Panc1 (cell line): Measurements from ENCODE around the gene LENG8. TPM values are rescaled to one million over a fixed set of nuclear protein-coding genes. Genes with fewer than 3 reads are reported as not detected.

ENCODE experiments used
- ATAC-seq: fragments of 200-7000 bp; cut with Tn5 transposase; 2 replicates; pipeline ENCODE4 v1.9.1; 2020; ENCODE audit warnings: mild to moderate bottlenecking, moderate library complexity
- BruUV-seq: library from RNA; stranded (reverse); fragments of 400-500 nt; replicated peaks from 2 replicates; lab custom pipeline; 2021; lab: Mats Ljungman, UMichigan
- CTCF ChIA-PET: fragments of 300-600 bp; sonication (Branson Sonifier 250); formaldehyde crosslinking; loops from one replicate; lab custom pipeline; 2022; ENCODE audit warnings: antibody characterized with exemption; lab: Charles Lee
- POLR2A ChIA-PET: fragments of 300-600 bp; sonication (Branson Sonifier 250); formaldehyde crosslinking; loops from one replicate; lab custom pipeline; 2022; ENCODE audit warnings: antibody characterized with exemption; lab: Charles Lee
- DNase-seq: peaks from one replicate; pipeline ENCODE4 v3.0.0-alpha.2; 2010; ENCODE audit warnings: low read depth, low spot score
- H3K27ac ChIP-seq: 2 replicates; pipeline ENCODE4 v1.5.1; 2011; ENCODE audit warnings: mild to moderate bottlenecking, low read length, inconsistent platforms
- H3K27me3 ChIP-seq: fragments of 200-500 bp; sonication (Bioruptor generic); 2 replicates; pipeline ENCODE4 v1.6.0; 2014; ENCODE audit warnings: low read length, inconsistent platforms; ENCODE audit not compliant: control insufficient read depth, insufficient read depth
- H3K36me3 ChIP-seq: fragments of 200-500 bp; sonication (Bioruptor generic); 2 replicates; pipeline ENCODE4 v1.5.1; 2014; ENCODE audit warnings: inconsistent platforms, mild to moderate bottlenecking, low read length, moderate library complexity; ENCODE audit not compliant: control insufficient read depth, insufficient read depth
- H3K4me1 ChIP-seq: 2 replicates; pipeline ENCODE4 v1.5.1; 2011; ENCODE audit warnings: inconsistent platforms, mild to moderate bottlenecking, low read length, moderate library complexity; ENCODE audit not compliant: control insufficient read depth, insufficient read depth
- H3K4me3 ChIP-seq, 2 experiments: 2 replicates each; pipeline ENCODE4 v1.5.1; 2011 to 2012; ENCODE audit warnings: low read depth in 2 of 2, low read length in 2 of 2, mild to moderate bottlenecking in 2 of 2, inconsistent platforms in 1 of 2, moderate library complexity in 1 of 2
- H3K9me3 ChIP-seq: fragments of 200-500 bp; sonication (Bioruptor generic); 2 replicates; pipeline ENCODE4 v1.5.1; 2014; ENCODE audit warnings: low read depth, mild to moderate bottlenecking, inconsistent platforms, low read length, moderate library complexity; ENCODE audit not compliant: control insufficient read depth, insufficient read depth
- POLR2AphosphoS5 ChIP-seq: IDR thresholded peaks from 2 replicates; pipeline ENCODE4 v1.6.1; 2012; ENCODE audit warnings: mild to moderate bottlenecking, low read depth, low read length, moderate library complexity
- SIN3A ChIP-seq: IDR thresholded peaks from 2 replicates; pipeline ENCODE4 v1.6.1; 2012; ENCODE audit warnings: low read depth, mild to moderate bottlenecking, low read length, moderate library complexity, borderline replicate concordance; ENCODE audit not compliant: insufficient read depth
- TCF7L2 ChIP-seq: IDR thresholded peaks from 2 replicates; pipeline ENCODE4 v1.6.1; 2011; ENCODE audit warnings: mild to moderate bottlenecking, low read depth, low read length, inconsistent platforms
- in situ Hi-C: cut with HindIII; loops from 2 replicates; pipeline ENCODE4 v1.10.0; 2016; ENCODE audit warnings: low sequenced_read_pairs, low pct_unique_long_range_greater_than_20kb
- intact Hi-C: fragments of 100-400 bp; cut with micrococcal nuclease; formaldehyde crosslinking; loops from one replicate; pipeline ENCODE4 v1.10.0; 2022; ENCODE audit not compliant: unreplicated experiment
- total RNA-seq: library from RNA; stranded (reverse); gene quantifications from one replicate; pipeline ENCODE4 v1.2.1, GENCODE V29; 2021; ENCODE audit not compliant: unreplicated experiment
- TF ChIP-seq, protein P1 (sequence below): fragments of 450-650 bp; IDR thresholded peaks from 2 replicates; pipeline ENCODE4 v1.5.1; 2017; ENCODE audit warnings: mild to moderate bottlenecking
- TF ChIP-seq, protein P2 (sequence below), 2 experiments: IDR thresholded peaks; 2 replicates each; pipeline ENCODE4 v1.6.1; 2011 to 2012; ENCODE audit warnings: low read depth in 2 of 2, control low read depth in 1 of 2, low read length in 1 of 2, mild to moderate bottlenecking in 1 of 2, moderate library complexity in 1 of 2; ENCODE audit not compliant: insufficient read depth in 1 of 2

Gene LENG8
- total RNA-seq, 1 experiment from 2014 or later, result 268 TPM

DNA sequence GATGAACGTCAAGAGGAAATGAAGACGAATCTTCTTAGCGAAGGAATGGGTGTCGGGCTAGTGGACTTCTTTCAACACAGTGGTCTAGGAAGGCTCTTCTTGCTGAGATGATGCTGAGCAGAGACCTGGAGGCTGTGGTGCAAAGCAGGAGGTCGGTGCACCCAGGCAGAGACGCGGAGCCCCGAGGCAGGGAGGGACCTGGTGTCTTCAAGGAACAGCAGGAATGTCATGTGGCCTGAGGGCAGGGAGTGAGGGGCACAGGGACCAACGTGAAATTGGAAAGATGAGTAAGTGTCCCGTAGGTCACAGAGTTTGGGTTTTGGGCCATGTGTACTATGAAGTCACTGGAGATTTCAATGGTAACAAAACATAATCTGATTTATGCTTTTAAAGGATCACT is 35.5 kb downstream of the LENG8 start:
- DNase-seq (no peak), ATAC-seq (no peak)
- Histone ChIP-seq H3K27me3 (peaks cover 7% of the 10 kb centered on the region; the same call in 1 of the 2 replicates), H3K36me3 (no peaks in the 10 kb centered on the region), H3K9me3 (no peaks in the 10 kb centered on the region), H3K27ac (no peak overlapping the region), H3K4me3 (no peak overlapping the region), H3K4me1 (no peaks in the 10 kb centered on the region)
- POLR2A ChIA-PET, result no interaction called here
- CTCF ChIA-PET, result no interaction called here
- BruUV-seq, result no TSS peak
- intact Hi-C loops, result loop anchor here (5.0 to 10.0 kb wide), 2 partner anchors 70 to 193 kb away; no protein-coding TSS in a partner anchor
- TF ChIP-seq, protein P1, sequence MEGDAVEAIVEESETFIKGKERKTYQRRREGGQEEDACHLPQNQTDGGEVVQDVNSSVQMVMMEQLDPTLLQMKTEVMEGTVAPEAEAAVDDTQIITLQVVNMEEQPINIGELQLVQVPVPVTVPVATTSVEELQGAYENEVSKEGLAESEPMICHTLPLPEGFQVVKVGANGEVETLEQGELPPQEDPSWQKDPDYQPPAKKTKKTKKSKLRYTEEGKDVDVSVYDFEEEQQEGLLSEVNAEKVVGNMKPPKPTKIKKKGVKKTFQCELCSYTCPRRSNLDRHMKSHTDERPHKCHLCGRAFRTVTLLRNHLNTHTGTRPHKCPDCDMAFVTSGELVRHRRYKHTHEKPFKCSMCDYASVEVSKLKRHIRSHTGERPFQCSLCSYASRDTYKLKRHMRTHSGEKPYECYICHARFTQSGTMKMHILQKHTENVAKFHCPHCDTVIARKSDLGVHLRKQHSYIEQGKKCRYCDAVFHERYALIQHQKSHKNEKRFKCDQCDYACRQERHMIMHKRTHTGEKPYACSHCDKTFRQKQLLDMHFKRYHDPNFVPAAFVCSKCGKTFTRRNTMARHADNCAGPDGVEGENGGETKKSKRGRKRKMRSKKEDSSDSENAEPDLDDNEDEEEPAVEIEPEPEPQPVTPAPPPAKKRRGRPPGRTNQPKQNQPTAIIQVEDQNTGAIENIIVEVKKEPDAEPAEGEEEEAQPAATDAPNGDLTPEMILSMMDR, result no peak
- no peak for TF ChIP-seq SIN3A
- TF ChIP-seq, protein P2, sequence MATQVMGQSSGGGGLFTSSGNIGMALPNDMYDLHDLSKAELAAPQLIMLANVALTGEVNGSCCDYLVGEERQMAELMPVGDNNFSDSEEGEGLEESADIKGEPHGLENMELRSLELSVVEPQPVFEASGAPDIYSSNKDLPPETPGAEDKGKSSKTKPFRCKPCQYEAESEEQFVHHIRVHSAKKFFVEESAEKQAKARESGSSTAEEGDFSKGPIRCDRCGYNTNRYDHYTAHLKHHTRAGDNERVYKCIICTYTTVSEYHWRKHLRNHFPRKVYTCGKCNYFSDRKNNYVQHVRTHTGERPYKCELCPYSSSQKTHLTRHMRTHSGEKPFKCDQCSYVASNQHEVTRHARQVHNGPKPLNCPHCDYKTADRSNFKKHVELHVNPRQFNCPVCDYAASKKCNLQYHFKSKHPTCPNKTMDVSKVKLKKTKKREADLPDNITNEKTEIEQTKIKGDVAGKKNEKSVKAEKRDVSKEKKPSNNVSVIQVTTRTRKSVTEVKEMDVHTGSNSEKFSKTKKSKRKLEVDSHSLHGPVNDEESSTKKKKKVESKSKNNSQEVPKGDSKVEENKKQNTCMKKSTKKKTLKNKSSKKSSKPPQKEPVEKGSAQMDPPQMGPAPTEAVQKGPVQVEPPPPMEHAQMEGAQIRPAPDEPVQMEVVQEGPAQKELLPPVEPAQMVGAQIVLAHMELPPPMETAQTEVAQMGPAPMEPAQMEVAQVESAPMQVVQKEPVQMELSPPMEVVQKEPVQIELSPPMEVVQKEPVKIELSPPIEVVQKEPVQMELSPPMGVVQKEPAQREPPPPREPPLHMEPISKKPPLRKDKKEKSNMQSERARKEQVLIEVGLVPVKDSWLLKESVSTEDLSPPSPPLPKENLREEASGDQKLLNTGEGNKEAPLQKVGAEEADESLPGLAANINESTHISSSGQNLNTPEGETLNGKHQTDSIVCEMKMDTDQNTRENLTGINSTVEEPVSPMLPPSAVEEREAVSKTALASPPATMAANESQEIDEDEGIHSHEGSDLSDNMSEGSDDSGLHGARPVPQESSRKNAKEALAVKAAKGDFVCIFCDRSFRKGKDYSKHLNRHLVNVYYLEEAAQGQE (IDR thresholded peaks at IDR 0.05; ENCODE audit: insufficient read depth in 1 of 2, low read depth in 2 of 2, low read length in 1 of 2), result no peak
- TF ChIP-seq POLR2AphosphoS5, result no peak
- TF ChIP-seq TCF7L2, result no peak
- in situ Hi-C loops, result no loop called here

DNA sequence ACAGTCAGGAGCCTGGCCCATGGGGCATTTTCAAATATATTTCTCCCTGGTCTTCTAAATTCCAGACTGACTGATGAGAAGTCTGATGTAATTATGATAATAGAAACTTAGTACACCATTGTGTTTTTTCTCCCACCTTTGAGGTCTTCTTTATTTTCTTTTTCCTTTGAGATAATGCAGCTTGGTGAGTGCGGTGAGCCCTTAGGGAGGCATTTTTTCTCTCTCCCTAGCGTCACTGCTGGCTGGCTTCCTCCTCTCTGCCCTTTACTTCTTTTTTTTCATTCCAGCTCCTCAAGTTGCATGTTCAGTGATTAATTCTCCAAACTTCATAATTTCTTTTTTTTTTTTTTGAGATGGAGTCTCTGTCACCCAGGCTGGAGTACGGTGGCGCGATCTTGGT is 36.9 kb downstream of the LENG8 start:
- no peaks in the 10 kb centered on the region for H3K36me3 ChIP-seq
- in situ Hi-C loops, result no loop called here
- ChIA-PET CTCF (interaction anchor here (0.7 kb wide), 1 partner anchor 9 kb away, joined by 3 read pairs; no protein-coding TSS in a partner anchor), POLR2A (interaction anchor here (0.6 to 0.7 kb wide), 3 partner anchors 20 to 372 kb away, joined by 4 to 8 read pairs (median 7); no protein-coding TSS in a partner anchor)
- TF ChIP-seq, protein P2 (IDR thresholded peaks at IDR 0.05; ENCODE audit: insufficient read depth in 1 of 2, low read depth in 2 of 2, low read length in 1 of 2), result no peak
- TF ChIP-seq SIN3A (no peak), TCF7L2 (no peak), POLR2AphosphoS5 (no peak)
- TF ChIP-seq, protein P1, result no peak
- no peaks in the 10 kb centered on the region for H3K4me1 ChIP-seq
- H3K9me3 ChIP-seq, result no peaks in the 10 kb centered on the region
- intact Hi-C loops, result loop anchor here (10.0 kb wide), 1 partner anchor 69 kb away; no protein-coding TSS in a partner anchor
- peaks cover 9% of the 10 kb centered on the region; the same call in 1 of the 2 replicates for H3K27me3 ChIP-seq
- ATAC-seq (no peak), DNase-seq (no peak)
- H3K27ac ChIP-seq, result no peak overlapping the region
- BruUV-seq, result no TSS peak
- H3K4me3 ChIP-seq, result no peak overlapping the region
